Activated CD8-positive, alpha-beta memory T cell treated with anti-CD3 and anti-CD28 coated beads, Interleukin-2, amount 50 U/mL, for 1 hour (primary cell): Measurements from ENCODE around the gene CDC42EP4.
"Not testable (repeated sequence)": the region's sequence is repeated elsewhere in the genome, so short reads cannot be mapped to it uniquely, and the experiment has no call there.

Experiments
- DNase-seq: peaks from one replicate; pipeline ENCODE4 v3.0.0-alpha.2; 2020; ENCODE audit errors: extremely low read depth

The CDC42EP4 gene

DNA sequence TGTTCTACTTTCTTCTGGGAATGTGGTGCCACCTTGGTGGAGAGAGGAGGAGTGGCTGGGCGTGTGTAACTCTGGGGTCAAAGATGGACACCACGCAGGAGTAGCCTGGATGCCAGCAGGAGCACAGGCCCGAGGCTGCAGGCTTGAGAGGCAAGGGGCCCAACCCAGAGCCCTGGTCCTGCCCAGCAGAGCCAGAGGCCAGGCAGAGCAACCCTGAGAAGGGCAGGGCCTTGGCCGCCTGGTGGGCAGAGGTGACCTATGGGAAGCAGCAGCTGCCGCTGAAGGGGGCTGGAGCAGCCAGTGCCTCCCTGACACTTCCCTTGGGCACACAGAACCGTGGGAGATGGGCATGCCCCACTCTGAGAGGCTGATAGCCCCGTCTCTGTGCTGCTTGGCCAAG lies 32.1 kb downstream of the CDC42EP4 start:
- DNase-seq, result no peak

GRCh38 chr17:73278465-73279453 lies 33.0 kb downstream of the CDC42EP4 start:
- DNase-seq, result no peak

GRCh38 chr17:73278049-73278464 lies 33.7 kb downstream of the CDC42EP4 start:
- no peak for DNase-seq

DNA sequence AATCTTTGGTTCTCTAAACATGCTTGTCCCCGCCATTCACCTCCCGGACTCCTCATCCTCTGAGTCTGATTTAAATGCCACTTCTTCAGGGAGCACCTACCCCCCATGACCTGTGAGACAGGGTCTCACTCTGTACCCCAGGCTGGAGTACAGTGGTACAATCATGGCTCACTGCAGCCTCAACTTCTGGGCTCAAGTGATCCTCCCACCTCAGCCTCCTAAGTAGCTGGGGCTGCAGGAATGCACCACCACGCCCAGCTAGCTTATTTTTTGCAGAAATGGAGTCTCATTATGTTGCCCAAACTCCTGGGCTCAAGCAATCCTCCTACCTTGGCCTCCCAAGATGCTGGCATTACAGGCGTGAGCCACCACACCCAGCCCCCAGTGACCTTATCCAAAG lies 37.3 kb downstream of the CDC42EP4 start:
- no peak for DNase-seq

DNA sequence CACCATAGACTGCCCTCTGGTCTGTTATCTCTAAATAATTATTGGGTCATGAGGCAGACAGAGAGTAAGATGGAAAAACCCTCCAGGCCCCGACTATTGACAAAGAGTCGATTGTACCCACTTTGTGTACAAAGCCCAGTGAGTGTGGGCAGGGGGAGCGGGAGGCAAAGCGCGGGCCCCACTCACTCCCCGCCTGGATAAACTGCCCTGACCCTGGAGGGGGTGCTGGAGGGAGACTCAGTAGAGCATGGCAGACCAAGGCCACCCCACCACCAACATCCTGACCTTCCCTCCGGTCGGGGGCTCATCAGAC lies 38.9 kb downstream of the CDC42EP4 start:
- DNase-seq, result no peak

DNA sequence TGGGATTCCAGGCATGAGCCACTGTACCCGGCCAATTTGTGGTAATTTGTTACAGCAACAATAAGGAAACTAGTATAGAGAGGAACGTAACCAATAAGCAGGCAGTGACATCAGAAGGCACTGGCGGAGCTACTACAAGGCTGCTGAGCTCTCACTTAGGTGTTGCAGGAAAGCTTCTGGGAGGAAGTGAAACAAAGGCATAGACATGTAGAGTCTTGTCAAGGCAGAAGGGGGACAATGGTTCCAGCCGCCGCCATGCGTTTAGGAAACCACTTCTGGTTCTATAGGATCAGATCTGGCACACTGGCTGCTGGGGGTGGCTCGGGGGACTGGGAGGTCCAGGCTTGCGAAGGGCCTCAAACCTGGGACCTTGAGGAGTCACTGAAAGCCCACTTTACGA lies 40.7 kb downstream of the CDC42EP4 start:
- DNase-seq, result no peak

DNA sequence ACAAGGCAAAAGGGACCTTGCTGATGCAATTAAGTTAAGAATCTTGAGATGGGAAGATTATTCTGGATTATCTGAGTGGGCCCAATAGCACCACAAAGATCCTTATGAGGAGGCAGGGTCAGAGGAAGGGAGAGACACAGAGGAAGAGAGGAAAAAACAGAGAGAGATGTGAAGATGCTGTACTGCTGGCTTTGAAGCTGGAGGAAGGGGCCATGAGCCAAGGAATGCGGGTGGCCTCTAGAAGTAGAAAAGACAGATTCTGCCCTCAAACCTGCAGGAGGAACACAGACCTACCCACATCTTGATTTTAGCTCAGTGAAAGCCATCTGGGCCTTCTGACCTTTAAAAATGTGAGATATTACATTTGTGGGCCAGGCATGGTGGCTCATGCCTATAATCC lies 42.0 kb downstream of the CDC42EP4 start:
- no peak for DNase-seq

DNA sequence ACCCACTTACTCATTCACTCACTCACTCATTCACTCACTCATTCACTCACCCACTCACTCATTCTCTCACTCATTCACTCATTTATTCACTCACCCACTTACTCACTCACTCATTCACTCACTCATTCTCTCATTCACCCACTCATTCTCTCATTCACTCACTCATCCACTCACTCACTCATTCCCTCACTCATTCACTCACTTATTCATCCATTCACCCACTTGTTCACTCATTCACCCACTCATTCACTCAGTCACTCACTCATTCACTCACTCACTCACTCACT lies 42.5 kb downstream of the CDC42EP4 start:
- DNase-seq, result no peak

GRCh38 chr17:73268582-73269328 lies 43.0 kb downstream of the CDC42EP4 start:
- no peak for DNase-seq

DNA sequence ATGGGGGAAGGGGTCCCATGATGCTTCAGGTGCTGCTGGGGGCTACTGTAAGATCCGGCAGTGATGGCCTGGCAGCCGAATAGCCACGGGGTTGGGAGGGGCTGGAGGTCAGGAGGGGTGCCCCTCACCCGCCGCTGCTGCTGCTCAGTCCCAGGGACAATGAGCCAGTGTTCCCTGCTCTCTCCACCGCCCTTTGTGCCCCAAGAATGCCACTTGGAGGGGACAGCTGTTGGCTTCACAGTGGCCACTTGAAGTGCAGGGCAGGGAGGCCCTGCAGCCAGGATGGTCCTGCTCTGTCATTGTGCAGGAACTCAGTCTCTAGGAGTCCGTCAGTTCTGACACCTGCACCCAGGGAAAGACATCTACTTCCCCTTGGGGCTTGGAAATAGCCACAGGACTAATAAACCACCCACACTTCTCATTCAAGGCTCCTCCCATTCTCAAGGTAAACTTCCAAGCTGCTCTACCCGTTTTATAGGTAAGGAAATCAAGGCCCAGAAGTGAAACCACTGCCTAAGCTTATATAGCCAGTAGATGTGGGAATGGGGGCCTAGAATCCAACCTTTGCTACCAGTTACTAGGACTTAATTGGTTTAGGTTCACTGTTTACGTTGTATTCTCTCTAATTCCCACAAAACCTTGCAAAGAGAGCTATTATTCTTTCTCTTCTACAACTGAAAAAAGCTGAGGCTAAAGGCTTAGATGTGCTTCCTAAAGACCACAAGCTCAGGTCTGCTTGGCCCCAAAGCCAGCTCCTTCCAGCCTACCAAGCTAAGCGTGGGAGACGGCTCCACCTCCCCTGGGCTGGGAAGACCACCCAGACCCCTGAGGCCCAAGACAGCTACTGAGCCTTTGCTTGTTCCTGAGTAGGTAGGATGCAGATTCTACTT lies 43.9 kb downstream of the CDC42EP4 start:
- DNase-seq, result no peak

- DNase-seq, result no peak
Measured at GRCh38 chr17:73266796-73267195, 45.0 kb downstream of the CDC42EP4 start.

DNA sequence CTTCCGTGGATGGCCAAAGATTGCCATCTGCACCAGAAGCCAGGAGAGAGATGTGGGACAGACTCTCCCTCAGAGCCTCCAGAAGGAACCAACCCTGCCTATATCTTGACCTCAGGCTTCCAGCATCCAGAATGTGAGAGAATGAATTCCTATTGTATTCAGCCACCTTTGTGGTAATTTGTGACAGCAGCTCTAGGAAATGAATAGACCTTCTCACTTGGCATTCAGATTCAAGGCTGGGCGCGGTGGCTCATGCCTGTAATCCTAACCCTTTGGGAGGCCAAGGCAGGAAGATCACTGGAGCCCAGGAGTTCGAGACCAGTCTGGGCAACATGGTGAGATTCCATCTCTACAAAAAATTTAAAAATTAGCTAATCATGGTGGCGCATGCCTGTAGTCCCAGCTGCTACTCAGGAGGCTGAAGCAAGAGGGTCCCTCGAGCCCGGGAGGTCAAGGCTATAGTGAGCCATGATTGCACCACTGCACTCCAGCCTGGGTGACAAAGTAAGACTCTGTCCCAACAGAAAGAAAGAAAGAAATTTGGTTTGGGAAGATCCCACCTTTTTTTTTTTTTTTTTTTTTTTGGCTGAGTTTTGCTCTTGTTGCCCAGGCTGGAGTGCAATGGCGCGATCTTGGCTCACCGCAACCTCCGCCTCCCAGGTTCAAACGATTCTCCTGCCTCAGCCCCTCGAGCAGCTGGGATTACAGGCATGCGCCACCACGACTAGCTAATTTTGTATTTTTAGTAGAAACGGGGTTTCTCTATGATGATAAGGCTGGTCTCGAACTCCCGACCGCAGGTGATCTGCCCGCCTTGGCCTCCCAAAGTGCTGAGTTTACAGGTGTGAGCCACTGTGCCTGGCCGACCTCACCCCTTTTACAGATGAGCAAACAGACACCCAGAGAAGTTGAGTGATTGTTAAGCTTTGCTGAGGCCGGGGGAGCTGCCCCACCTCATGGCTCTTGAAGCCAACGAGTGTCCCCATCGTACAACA lies 45.9 kb downstream of the CDC42EP4 start:
- no peak for DNase-seq

DNA sequence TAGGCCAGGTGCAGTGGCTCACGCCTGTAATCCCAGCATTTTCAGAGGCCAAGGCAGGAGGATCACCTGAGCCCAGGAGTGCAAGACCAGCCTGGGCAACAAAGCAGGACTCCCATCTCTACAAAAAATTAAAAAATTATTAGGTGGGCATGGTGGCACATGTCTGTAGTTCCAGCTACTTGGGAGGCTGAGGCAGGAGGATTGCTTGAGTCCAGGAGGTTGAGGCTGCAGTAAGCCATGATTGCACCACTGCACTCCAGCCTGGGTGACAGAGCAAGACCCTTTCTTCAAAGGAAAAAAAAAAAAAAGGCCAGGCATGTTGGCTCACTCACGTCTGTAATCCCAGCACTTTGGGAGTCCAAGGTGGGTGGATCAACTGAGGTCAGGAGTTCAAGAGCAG lies 47.4 kb downstream of the CDC42EP4 start:
- not testable (repeated sequence) for DNase-seq

- DNase-seq, result no peak
Measured at GRCh38 chr17:73262676-73263642, 48.8 kb downstream of the CDC42EP4 start.

DNA sequence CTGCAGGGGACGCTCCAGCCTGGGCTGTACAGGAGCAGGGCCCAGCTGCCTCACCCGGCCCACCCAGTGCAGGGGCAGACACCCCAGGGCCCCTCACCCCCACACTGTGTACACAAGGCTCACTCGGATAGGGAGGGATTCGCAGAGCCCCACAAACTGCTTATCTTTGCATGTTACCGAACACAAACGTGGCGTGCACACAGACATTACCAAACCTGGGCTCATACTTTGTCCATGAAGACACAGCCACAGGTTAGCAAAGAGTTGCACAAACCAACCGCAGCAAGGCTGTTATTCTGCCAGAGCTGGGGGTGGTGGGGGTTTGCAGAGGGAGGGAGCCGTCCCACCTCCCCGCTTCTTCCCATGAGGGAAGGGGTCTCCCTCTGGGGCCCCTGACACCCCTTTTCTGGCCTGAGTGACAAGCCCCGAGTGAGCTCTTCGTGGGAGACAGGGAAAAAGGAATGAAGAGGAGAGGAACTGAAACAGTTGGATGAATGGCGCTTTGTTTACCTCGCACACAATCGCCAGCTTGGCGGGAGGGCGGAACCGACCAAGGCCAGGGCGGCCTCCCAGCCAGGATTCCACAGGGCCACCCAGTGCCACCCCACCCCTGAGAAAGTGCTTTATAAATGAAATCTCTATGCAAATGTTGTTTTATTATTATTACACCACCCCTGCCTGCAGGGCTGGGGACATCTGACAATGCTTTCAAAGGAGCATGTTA lies 49.7 kb downstream of the CDC42EP4 start:
- DNase-seq, result no peak

DNA sequence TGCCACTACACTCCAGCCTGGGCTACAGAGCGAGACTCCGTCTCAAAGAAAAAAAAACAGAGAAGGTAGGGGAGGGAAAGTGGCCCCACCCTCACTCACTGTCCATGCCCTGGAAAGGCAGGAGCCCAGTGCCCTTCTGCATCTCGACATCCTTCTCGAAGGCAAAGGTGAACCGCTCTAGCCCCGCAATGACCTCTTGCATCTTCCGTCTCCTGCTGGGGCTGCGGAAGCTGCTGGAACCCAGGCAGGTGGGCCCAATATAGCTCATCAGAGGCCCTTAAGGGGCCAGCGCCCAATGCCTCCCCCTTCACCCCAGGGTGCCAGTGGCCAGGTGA lies 50.2 kb downstream of the CDC42EP4 start, which contains the start of gene CPSF4L:
CPSF4L (minus strand) TSS at position 264 of the 335 bp plus-strand sequence; CDS start at position 202, 62 bp downstream.
- no peak for DNase-seq

- DNase-seq, result no peak
Measured at GRCh38 chr17:73257516-73257915, 54.3 kb downstream of the CDC42EP4 start.

- no peak for DNase-seq
Measured at GRCh38 chr17:73256220-73256619, 55.6 kb downstream of the CDC42EP4 start.

- no peak for DNase-seq
Measured at GRCh38 chr17:73255671-73256181, 56.1 kb downstream of the CDC42EP4 start.
